Kidney glomerular epithelial cell (primary cell): ENCODE measurements around the gene ADAMTSL1.

ENCODE experiments used
- DNase-seq: peaks from one replicate; lab custom pipeline; 2025; lab: John Stamatoyannopoulos, UW

Gene ADAMTSL1

DNA sequence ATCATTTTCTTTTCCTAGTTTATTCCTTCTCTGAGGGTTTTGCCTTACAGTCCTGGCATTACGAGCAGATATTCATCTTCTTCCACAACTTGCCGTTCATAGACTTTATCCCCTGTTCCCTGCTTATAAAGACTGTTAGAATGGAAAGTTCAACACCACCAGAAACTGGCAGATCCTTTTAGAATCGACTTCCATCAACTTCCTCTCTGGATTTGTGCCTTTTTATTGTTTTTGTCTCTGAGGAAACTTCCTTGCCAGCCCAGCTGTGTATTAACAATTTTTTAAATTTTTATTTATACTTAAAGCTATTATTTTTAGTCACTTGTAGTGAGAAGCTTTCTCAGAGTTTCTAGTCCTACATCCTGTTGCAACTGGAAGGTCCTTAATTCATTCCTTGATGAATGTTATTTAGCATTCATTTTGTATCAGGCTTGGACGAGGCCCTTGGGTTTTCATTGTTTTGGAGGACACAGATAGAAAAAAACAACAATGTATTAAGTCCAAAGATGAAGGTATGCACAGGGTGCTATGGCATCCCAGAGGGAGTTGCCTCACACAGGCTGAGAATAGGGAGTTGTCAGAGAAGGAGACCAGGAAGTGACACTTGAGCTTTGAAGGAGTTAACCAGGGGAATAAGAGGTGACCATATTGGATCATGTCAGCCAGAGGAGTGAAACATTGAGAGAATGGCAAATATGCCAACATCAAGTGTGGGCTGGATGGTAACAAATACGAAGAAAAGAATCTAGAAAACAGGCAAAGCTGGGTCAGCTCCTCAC, 81.3 kb downstream of the ADAMTSL1 start:
- no peak for DNase-seq

DNA sequence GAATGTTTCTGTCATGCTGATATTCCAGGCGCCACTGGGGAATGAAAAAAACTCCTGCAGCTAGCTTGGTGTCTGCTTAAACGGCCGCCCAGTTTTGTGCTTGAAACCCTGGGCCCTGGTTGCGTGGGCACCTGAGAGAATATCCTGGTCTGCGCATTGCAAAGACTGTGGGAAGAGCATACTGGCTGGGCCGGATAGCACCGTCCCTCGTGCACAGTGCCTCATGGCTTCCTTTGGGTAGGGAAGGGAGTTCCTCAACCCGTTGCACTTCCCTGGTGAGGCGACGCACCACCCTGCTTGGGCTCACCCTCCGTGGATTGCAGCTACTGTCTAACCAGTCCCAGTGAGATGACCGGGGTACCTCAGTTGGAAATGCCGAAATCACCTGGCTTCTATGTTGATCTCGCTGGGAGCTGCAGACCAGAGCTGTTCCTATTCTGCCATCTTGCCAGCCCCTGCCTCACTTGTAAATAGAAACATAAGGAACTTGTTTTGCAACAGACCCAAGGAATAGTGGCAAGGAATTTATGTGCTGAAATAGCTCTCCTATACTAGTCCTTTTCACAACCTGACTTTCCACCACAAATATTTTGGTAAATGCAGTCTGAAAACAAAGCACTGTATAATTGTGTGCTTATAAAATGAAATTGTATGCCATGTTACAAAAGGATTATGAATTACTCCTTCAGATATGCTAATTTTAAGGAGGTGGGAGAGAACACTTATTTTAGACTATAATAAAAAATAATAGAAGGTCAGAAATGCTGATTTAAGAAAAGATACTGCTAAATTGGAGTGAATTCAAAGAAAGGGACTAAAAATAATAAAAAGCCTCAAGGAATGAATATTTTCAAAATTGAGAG, 90.3 kb downstream of the ADAMTSL1 start:
- DNase-seq = no peak

DNA sequence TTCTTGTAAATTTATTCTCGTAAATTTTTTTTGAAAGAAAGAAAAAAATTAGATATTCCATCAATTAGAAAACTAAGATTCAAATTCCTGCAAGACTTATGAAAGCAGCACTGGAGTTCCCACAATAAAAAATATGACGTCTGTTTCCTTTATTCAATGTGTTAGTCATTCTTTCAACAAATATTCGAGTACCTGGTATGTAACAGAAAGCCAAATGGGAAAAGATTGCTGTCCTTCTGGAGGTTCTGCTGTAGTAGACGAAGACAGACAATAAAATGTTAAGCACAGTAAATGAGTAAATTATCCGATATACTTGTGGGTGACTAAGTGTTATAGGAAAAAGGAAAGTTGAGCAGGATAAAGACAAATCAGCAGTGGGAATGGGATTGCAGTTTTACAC, 92.2 kb downstream of the ADAMTSL1 start:
- DNase-seq = peak; percentile 48

DNA sequence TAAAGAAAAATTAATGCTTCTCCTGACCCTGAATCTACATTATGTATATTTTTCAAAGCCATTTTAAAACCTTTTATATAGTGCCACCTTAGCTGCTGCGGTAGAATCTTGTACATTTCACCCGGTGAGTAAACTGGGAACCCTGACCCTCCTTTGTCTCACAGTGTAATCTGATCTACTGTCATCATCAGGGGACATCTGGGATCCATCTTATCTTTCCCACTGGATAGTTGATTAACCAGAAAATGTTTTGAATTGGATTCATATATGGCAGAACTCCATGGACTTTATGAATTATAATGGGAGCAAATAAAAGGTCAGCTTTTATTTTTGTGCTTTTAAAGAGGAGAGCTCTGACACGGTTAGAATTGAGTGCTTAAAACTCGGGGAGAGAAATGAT, 95.0 kb downstream of the ADAMTSL1 start:
- DNase-seq = no peak

DNA sequence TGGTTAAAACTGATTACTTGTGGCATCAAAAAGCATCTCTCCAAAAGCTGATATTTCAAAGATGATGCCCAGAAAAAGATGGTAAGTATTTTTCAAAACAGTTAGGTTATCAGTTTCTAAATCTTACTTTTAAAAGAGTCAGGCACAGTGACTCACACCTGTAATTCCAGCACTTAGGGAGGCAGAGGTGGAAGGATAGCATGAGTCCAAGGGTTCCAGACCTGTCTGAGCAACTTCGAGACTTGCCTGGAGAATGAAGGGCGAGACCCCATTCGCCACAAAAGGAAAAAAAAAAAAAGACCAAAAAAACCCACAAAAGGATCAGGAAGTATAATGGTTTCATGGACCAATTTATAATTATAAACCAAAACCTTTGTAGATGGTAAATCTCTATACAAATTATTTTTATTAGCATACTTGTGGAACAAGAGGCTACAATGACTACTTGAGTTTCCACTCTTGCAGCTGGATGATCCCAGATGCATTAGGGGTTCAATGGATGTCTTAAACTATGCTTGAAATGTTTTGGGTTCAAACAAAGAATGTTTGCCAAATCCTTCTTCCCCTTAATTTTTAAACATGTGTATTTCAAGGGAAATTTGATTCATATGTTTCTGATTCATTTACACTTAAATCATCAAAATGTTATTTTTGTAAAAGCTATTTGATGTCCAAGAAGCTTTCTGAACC, 96.1 kb downstream of the ADAMTSL1 start:
- no peak for DNase-seq

DNA sequence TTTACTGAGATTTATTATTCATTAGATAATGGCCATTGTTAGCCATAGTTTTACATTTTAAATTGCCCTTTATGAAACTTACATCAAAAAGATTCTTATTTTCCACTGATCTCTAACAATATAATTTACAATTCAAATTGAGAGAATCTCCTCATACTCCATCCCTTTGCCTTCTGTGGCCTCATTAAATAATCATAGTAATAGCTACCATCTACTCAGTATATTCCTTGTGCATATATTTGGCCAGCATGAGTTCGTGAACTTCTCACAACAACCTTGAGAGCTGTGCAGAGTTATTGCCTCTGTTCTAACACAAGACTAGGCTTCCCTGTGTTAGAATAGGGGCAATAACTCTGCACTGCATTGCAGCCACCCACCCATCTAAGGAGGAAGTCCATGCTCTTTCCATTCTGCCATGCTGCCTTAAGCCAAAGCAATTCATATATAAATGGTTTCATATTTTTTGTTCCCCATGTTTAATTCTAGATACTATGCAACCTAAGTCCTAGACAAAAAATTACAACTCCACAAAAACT, 99.1 kb downstream of the ADAMTSL1 start:
- no peak for DNase-seq

DNA sequence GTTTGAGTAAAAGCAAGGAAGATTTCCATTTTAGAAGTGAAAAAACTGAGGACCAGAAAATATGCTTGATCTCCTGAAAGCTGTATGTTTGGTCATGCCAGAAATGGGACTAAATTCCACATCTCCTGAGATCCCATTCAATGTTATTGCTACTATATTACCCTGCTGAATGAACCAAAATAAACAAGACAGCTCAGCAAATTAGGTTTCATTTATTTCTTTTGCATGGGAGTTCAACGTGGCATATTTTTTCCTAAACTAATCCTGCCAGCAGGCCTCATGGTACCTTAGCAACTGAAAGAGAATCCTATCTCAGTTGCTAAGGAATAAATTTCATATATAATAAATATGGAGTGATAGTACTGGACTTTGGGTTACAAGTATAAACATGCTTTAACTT, 101.7 kb downstream of the ADAMTSL1 start:
- no peak for DNase-seq

DNA sequence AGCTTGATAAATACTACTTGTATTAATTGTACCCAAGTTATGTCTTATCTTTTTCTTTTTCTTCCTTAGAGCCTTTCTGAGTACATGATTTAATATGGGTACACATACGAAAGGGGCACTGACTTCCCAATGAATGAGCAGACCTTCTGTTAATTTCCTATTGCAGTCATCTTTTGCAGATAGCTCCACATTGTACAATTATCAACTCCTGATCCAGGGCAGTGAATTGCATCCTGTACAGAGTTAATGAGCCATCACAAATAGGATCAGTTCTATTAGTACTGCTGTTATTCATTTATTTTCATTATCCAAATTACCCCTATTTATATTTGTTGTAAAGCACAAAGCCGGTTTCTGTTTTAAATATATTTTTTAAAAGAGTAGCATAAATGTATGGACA, 105.6 kb downstream of the ADAMTSL1 start:
- peak; percentile 17 for DNase-seq

DNA sequence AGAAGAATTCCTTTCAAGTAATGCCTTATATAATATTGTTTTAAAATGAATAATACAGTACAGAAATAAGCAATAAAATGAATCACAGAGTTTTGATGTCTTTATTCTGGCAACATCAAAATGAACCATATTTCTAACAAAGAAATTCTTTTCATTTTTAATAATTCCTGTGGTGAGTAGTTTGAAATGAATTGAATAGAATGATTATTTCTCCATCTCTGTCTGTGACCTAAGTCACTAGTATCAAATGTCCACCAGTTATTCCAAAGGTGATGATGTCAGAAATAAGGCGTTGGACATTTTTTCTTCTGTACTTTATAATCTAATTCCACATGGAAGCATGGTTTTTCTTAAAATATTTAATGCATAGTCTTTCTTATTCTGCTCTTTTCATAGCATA, 106.2 kb downstream of the ADAMTSL1 start:
- DNase-seq = no peak

DNA sequence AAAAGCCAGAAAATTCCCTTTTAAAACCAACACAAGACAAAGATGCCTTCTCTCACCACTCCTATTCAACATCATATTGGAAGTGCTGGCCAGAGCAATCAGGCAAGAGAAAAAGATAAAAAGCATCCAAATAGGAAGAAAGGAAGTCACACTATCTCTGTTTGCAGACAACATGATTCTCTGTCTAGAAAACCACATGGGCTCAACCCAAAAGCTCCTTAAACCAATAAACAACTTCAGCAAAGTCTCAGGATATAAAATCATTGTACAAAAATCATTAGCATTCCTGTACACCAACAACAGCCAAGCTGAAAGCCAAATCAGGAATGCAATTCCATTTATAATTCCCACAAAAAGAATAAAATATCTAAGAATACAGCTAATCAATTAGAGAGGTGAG, 112.0 kb downstream of the ADAMTSL1 start:
- no peak for DNase-seq

DNA sequence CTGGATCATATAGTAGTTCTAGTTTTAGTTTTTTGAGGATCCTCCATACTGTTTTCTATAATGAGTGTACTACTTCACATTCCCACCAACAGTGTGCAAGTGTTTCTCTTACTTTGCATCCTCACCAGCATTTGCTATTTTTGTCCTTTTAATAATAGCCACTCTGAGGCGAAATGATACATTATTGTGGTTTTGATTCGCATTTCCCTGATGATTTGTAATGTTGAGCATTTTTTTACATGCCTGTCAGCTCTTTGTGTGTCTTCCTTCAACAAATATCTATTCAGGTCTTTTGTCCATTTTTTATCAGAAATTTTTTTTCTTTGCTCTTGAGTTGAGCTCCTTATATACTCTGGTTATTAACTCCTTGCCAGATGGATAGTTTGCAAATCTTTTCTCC, 114.0 kb downstream of the ADAMTSL1 start:
- DNase-seq = no peak

DNA sequence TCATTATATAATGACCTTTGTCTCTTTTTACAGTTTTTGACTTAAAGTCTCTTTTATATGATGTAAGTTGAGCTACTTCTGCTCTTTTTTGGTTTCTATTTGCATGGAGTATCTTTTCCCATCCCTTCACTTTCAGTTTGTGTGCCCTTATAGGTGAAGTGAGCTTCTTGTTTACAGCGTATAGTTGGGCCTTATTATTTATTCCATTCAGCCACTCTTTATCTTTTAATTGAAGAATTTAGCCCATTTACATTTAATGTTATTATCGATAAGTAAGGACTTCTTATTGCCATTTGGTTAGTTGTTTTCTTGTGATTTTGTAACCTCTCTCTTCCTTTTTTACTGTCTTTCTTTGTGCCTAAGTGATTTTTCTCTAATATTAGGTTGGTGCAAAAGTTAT, 117.3 kb downstream of the ADAMTSL1 start:
- no peak for DNase-seq

DNA sequence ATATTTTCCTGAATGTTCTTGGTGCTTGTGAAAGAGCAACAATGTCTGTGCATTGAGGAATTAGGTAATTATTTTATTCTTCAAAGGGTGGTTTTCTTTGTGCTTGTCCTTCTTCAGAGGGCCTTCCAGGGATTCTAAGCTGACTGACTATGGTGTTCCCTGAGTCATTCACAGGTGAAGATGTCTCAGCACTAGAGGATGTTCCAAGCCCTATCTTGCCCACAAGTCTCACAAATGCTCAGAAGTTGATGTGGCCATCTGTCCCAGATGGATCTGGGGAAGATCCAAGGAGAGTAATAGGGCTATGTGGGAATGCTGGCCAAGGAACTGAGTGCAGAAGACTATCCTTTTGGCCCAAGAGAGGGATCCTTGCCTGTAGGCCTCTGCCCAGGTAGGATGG, 120.9 kb downstream of the ADAMTSL1 start:
- DNase-seq = no peak

DNA sequence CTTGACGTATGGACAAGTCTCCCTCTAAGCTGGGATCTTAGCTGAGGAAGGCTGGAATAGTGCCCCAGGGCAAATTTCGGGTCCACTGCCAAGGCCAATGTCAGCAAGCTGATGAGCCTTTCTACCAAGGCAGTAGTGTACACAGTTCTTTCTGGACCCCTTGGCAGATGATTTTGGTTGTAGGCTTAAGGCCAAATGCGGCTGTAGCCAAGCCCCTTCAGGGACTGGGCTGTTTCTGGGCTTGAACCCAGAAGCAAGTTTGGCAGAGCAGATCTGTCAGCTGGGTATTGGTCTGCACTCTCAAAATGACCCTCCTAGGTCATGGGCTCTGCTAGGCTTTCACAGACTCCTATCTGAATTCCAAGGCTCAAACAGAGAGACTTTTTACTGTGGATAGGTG, 121.6 kb downstream of the ADAMTSL1 start:
- DNase-seq = no peak

DNA sequence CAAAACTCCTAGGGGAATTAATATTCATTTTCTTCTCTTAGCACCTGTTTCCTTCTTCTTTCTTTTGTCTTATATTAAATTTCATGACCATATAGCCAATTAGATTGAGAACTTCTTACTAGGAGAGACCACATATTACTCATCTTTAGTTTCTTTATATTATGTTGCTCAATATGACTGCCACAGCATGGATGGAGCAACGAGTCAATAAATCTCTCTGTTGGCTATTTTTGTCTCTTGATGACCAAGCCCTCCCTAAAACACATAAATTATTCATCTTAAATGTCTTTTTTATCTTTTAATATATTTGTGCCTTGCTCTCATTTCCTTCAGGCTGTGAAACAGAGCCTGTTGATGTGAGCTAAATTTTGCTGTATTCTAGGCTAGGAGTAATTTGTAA, 123.0 kb downstream of the ADAMTSL1 start:
- no peak for DNase-seq

DNA sequence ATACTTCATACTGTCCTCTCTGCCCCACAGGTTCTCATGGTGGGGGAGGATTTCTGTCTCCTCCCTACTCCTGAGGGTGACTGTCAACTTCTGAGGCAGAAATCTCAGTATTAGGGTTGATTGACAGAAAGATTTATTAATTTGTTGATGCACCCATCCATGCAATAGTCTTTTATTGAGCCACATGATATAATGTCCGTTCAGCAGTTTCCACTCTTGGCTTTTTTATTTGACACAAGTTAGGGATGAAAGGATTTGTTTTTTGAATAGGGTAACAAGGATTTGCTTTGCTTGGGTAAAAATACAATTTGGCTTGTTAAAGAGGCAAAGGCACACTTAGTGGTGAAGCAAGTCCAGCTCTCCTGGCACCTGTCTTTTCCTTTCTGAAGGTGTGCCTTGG, 125.0 kb downstream of the ADAMTSL1 start:
- no peak for DNase-seq

DNA sequence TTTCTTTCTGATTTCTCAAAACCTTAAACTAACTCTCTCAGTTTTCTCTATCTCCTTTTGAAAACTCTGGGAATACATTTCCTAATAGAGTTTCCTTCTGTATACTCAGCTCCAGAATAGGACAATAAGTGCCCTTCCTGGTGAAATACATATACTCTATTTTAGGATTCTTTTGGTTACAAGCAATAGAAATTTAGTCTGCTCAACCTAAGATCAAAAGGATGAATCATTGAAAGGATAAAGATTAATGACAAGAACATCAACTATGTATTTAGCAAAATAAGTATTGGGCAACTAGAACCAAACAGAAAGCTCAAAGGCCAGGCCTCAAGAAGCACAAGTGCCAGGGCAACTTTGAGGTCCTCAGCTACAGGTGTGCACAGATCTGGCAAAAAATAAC, 127.1 kb downstream of the ADAMTSL1 start:
- DNase-seq = no peak

DNA sequence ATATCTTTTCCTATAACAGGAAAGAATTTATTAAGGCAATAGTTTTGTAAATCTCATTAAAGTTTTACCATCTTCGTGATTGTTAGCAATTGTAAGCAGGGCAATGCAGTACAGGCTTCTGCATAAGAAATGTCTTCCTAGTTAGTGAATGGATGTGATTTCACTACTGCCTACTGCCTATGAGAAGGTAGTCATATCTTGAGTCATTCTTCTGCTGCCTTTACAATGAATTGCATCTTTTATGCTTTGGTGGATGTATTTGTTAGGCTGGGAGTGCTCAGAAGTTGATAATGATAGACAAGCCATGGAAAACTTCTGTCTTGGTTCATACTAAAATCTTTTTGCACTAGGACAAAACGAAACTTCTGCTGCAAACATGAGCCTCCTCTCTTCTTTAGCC, 128.0 kb downstream of the ADAMTSL1 start:
- DNase-seq = no peak

DNA sequence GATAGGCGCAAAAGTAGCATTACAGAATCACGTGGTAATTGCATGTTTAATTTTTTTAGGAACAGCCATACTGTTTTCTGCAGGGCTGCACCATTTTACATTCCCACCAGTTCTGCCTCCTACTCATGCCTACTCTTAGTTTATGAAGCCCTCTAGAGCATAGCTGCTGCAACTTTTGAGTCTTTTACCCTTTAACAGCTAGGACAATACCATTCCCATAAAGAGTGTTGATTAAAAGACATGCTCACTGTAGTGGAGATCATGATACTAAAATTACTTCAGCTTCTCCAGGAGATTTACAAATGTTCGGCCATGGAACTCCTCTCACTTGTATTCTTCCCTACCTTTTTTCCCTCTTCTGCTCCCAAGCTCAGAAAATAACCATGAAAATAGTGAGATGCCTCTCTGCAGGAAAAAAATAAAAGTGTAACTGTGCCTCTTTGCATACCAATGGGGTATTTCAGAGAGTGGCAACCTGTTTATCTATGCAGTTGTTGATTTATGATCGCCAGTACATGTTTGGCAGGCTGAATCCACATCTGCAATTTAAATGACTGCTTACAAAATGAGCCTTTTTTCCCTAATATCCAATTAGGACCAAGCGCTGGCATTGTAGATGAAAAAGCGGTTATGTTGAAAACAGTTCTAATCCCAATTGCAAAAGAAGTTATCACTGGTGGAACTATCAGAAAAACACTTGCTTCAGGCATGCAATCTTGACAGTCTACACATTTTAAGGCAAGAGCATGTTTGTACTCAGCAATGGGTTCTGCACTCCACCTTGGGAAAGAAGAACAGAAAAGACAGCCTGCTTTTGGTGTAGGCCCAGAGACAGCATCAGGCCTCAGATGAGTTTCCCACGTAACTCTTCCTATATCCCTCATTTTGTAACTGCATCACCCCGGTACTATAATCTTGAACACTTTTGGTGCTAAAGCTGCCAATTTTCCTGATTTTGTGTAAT, 131.1 kb downstream of the ADAMTSL1 start:
- DNase-seq = no peak

DNA sequence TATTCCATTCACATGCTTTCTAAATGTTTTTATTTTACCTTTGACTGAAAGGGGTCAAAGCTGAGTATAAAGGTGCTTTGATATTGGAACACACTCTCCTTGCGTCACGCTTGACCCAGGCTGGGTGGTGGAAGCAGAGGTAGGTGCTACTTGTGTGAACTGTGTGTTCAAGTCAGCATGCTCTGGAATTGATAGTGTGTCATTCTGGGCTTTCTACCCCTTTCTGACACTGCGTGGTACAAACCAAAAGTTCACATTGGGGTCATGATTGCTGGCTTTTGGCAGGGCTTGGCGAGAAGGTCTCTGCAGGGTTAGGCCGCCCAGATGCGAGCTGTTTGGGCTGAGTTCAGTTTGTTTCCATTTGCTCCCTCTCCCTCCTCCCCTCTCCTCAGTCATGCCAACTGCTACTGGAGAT, 131.8 kb downstream of the ADAMTSL1 start:
- DNase-seq = no peak

DNA sequence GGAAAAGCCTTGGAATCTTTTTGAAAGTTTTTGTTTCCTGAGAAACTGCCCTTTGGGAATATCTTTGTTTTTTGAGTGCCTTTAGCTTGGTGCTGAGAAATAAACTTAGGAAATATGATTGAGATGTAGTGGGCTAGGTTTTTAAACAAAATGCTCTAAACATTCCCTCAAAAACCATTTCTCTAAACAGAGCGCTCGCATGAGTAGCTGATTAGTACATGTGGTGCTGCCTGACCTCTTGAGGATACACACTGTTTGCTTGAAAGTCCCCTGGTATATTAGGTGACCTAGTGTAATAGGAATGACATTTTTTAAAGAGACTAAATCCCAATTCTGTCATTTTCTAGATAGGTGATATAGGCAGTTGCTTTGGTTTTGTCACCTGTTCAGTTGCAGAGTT, 132.3 kb downstream of the ADAMTSL1 start:
- no peak for DNase-seq
